ENCODE measurements around the gene CFAP68. TPM values are rescaled to one million over a fixed set of nuclear protein-coding genes. Genes with fewer than 3 reads are reported as not detected.

The CFAP68 gene
- total RNA-seq, 4 donors from 2014 or later = 0.29 to 22.8 (median 4.2) TPM

- no peaks in the 10 kb centered on the region for H3K9me3 ChIP-seq
- peak within 1 kb of the TSS; percentile 45 to 54 for H3K4me3 ChIP-seq
- DNase-seq = peak; percentile 86 to 88
- TF ChIP-seq POLR2A (IDR thresholded peaks at IDR 0.05) = peak; percentile 47 to 48
- TF ChIP-seq CTCF (IDR thresholded peaks at IDR 0.05) = peak in 1 of 4 experiments; percentile 1
- H3K36me3 ChIP-seq = no peaks in the 10 kb centered on the region
- no peaks in the 10 kb centered on the region for H3K4me1 ChIP-seq
- H3K27me3 ChIP-seq = no peaks in the 10 kb centered on the region
- intact Hi-C loops (cut with DNase I; ENCODE audit: low total_unique reads) = no loop called here
- H3K27ac ChIP-seq = peak within 1 kb of the TSS; percentile 93 to 98
Observed at GRCh38 chr11:111911563-111912401, 32.4 kb downstream of the CFAP68 start, which contains the start of gene CRYAB. Gene CRYAB, minus strand, starts transcription at chr11:111911770. Its CDS starts 46 bp downstream, at chr11:111911724.

- DNase-seq = peak; percentile 50 to 54
- intact Hi-C loops (cut with DNase I; ENCODE audit: low total_unique reads) = no loop called here
- no peaks in the 10 kb centered on the region for H3K4me1 ChIP-seq
Observed at GRCh38 chr11:111912535-111912934, 33.2 kb downstream of the CFAP68 start, which contains the start of gene HSPB2. Gene HSPB2, plus strand, starts transcription at chr11:111912734. Its CDS starts 96 bp downstream, at chr11:111912830.

GRCh38 chr11:111913031-111913861, 33.9 kb downstream of the CFAP68 start:
- TF ChIP-seq CTCF (IDR thresholded peaks at IDR 0.05) (no peak), POLR2A (IDR thresholded peaks at IDR 0.05) (no peak)
- H3K27me3 ChIP-seq = no peaks in the 10 kb centered on the region
- DNase-seq = peak; percentile 50 to 52
- no peaks in the 10 kb centered on the region for H3K4me1 ChIP-seq
- H3K9me3 ChIP-seq = no peaks in the 10 kb centered on the region
- H3K27ac ChIP-seq = peak overlapping the region; percentile 93 to 98
- intact Hi-C loops (cut with DNase I; ENCODE audit: low total_unique reads) = no loop called here
- H3K36me3 ChIP-seq = no peaks in the 10 kb centered on the region
- peak overlapping the region; percentile 45 to 54 for H3K4me3 ChIP-seq

More at GRCh38 chr11:111912535-111912934, 33.2 kb downstream of the CFAP68 start, which contains the start of gene HSPB2:
- Histone ChIP-seq H3K36me3 (no peaks in the 10 kb centered on the region), H3K27me3 (no peaks in the 10 kb centered on the region), H3K27ac (peak within 1 kb of the TSS; percentile 93 to 98), H3K9me3 (no peaks in the 10 kb centered on the region), H3K4me3 (peak within 1 kb of the TSS; percentile 45 to 54)
- TF ChIP-seq POLR2A (IDR thresholded peaks at IDR 0.05) = no peak
- TF ChIP-seq CTCF (IDR thresholded peaks at IDR 0.05) = no peak

DNA sequence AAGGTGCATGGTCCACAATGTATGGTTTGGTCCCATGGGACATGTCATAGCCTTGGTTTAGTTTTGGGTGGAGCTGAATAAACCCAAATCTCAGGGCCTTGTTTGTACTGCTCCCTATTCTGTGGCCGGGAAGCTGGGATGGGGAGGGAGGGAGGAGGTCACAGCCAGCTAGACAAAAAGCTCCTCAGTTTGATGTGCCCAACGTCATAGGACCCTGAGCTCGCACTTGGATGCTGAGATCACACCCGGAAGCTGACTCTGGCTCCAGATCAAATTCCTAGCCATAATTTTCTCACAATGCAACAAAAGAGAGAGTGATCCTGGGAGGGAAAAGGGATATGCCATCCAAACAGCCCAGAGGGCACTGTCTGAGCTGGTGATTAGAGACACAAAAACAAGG, 34.7 kb downstream of the CFAP68 start:
- Histone ChIP-seq H3K4me3 (peak overlapping the region; percentile 45 to 54), H3K36me3 (no peaks in the 10 kb centered on the region), H3K4me1 (no peaks in the 10 kb centered on the region), H3K27me3 (no peaks in the 10 kb centered on the region), H3K27ac (peak overlapping the region; percentile 93 to 98), H3K9me3 (no peaks in the 10 kb centered on the region)
- TF ChIP-seq CTCF (IDR thresholded peaks at IDR 0.05) (no peak), POLR2A (IDR thresholded peaks at IDR 0.05) (peak; percentile 41 to 54)
- intact Hi-C loops (cut with DNase I; ENCODE audit: low total_unique reads) = no loop called here
- peak; percentile 55 to 75 for DNase-seq

All from uterus (tissue), 4 donors.